ENCODE results near the gene IGLL5.
A peak's percentile ranks its signal among the peaks of the same experiment; 100 is the strongest.

IGLL5 gene

GRCh38 chr22:22884010-22884887, 3.4 kb upstream of the IGLL5 start:
- peak; percentile 25 for DNase-seq (ENCODE audit: extremely low read depth, low read depth)
- H3K4me3 ChIP-seq (replicated peaks; ENCODE audit: low read depth, low read length) = no peak overlapping the region
- peak; percentile 71 for TF ChIP-seq CTCF (IDR thresholded peaks at IDR 0.05; ENCODE audit: low read depth, low read length, missing control alignments)

- no peak for TF ChIP-seq CTCF (IDR thresholded peaks at IDR 0.05; ENCODE audit: low read depth, low read length, missing control alignments)
- H3K4me3 ChIP-seq (replicated peaks; ENCODE audit: low read depth, low read length) = no peak overlapping the region
- no peak for DNase-seq (ENCODE audit: extremely low read depth, low read depth)
These were observed 2.5 kb upstream of the IGLL5 start for GRCh38 chr22:22884888-22885840.

GRCh38 chr22:22886546-22886945, 1.1 kb upstream of the IGLL5 start:
- no peak overlapping the region for H3K4me3 ChIP-seq (replicated peaks; ENCODE audit: low read depth, low read length)
- TF ChIP-seq CTCF (IDR thresholded peaks at IDR 0.05; ENCODE audit: low read depth, low read length, missing control alignments) = no peak
- no peak for DNase-seq (ENCODE audit: extremely low read depth, low read depth)

- no peak overlapping the region for H3K4me3 ChIP-seq (replicated peaks; ENCODE audit: low read depth, low read length)
- TF ChIP-seq CTCF (IDR thresholded peaks at IDR 0.05; ENCODE audit: low read depth, low read length, missing control alignments) = no peak
- DNase-seq (ENCODE audit: extremely low read depth, low read depth) = no peak
These were observed 1.1 kb downstream of the IGLL5 start for GRCh38 chr22:22888571-22889353.

- DNase-seq (ENCODE audit: extremely low read depth, low read depth) = no peak
- no peak for TF ChIP-seq CTCF (IDR thresholded peaks at IDR 0.05; ENCODE audit: low read depth, low read length, missing control alignments)
These were observed 2.5 kb downstream of the IGLL5 start for GRCh38 chr22:22890085-22890484.

GRCh38 chr22:22891139-22891621, 3.6 kb downstream of the IGLL5 start:
- H3K4me3 ChIP-seq (replicated peaks; ENCODE audit: low read depth, low read length) = no peak overlapping the region
- no peak for DNase-seq (ENCODE audit: extremely low read depth, low read depth)
- TF ChIP-seq CTCF (IDR thresholded peaks at IDR 0.05; ENCODE audit: low read depth, low read length, missing control alignments) = no peak

More at GRCh38 chr22:22890085-22890484, 2.5 kb downstream of the IGLL5 start:
- H3K4me3 ChIP-seq (replicated peaks; ENCODE audit: low read depth, low read length) = no peak overlapping the region

All from HFF-Myc (cell line).